ENCODE results near the gene ALKBH5. TPM values are rescaled to one million over a fixed set of nuclear protein-coding genes. Genes with fewer than 3 reads are reported as not detected.
A peak's percentile ranks its signal among the peaks of the same experiment; 100 is the strongest.

Gene ALKBH5
- total RNA-seq, 5 donors from 2014 or later (not counting 1 experiment from before 2014, with no cell fraction given) = 99.0 to 122 (median 103) TPM

DNA sequence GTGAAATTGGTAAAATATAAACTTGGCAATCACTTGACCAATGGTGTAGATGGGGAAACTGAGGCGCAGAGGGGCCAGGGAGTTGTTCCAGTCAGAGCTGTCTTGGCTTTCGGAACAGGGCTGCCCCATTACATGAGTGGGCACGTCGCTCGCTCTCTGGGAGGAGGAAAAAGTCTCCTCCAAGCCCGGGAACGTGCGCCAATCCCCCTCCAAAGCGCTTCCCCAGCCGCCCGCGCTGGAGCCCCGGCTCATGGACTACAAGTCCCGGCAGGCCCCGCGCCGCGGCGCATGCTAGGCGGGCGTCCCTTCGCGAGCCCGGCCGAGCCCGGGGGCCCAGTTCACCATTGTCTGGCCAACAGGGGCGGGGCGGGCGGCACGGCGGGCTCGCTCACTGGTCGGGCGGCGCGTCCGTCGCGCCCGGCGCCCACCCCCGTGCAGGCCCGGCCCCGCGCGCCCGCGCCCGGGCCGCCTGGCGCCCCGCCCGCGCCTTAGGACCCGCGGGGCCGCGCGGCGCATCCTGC, 41.6 kb downstream of the ALKBH5 start, which contains the start of gene LLGL1:
Gene LLGL1, plus strand, starts transcription at position 515 of the 521 bp plus-strand sequence. CDS start 48 bp downstream, outside the sequence.
- Mint-ChIP-seq H3K4me3 (peak within 1 kb of the TSS; percentile 88 to 97 (median 90)), H3K27ac (peak within 1 kb of the TSS; percentile 84 to 90), H3K36me3 (no peaks in the 10 kb centered on the region), H3K4me1 (peaks cover 27 to 31% (median 29%) of the 10 kb centered on the region in 3 donors), H3K9me3 (no peaks in the 10 kb centered on the region), H3K27me3 (no peaks in the 10 kb centered on the region)
- Histone ChIP-seq H3K36me3 (ENCODE audit: control insufficient read depth in 2 of 2, extremely low read depth in 1 of 2, insufficient read depth in 1 of 2, low read length in 1 of 2) (no peaks in the 10 kb centered on the region), H3K4me3 (ENCODE audit: control insufficient read depth in 1 of 2, extremely low read depth in 1 of 2, low read length in 1 of 2) (peak within 1 kb of the TSS; percentile 78 to 83), H3K27ac (ENCODE audit: low read length) (peak within 1 kb of the TSS; percentile 40), H3K9me3 (no peaks in the 10 kb centered on the region), H3K4me1 (ENCODE audit: control insufficient read depth in 1 of 2, extremely low read depth in 1 of 2, insufficient read depth in 2 of 2, low read length in 2 of 2) (peaks cover 6 to 32% of the 10 kb centered on the region in 2 experiments), H3K27me3 (replicated peaks in 1 of 2; ENCODE audit: control insufficient read depth in 2 of 2, extremely low read depth in 1 of 2, insufficient read depth in 2 of 2, low read length in 1 of 2) (no peaks in the 10 kb centered on the region)
- CTCF ChIA-PET = interaction anchor here (0.6 to 0.8 kb wide), 4 partner anchors 21 to 401 kb away, joined by 3 to 5 read pairs (median 3); no protein-coding TSS in a partner anchor
- WGBS (ENCODE audit: insufficient coverage) = under 1% methylated on average over 50 of the region's 60 CpGs
- ATAC-seq (replicated peaks in 1 of 4) (peak; percentile 98 to 99 (median 99)), DNase-seq (peak; percentile 90 to 98 (median 94))
- POLR2A ChIA-PET = no interaction called here

- Histone ChIP-seq H3K27me3 (replicated peaks in 1 of 2; ENCODE audit: control insufficient read depth in 2 of 2, extremely low read depth in 1 of 2, insufficient read depth in 2 of 2, low read length in 1 of 2) (no peaks in the 10 kb centered on the region), H3K36me3 (ENCODE audit: control insufficient read depth in 2 of 2, extremely low read depth in 1 of 2, insufficient read depth in 1 of 2, low read length in 1 of 2) (no peaks in the 10 kb centered on the region), H3K27ac (ENCODE audit: low read length) (peak overlapping the region; percentile 40), H3K9me3 (no peaks in the 10 kb centered on the region), H3K4me1 (ENCODE audit: control insufficient read depth in 1 of 2, extremely low read depth in 1 of 2, insufficient read depth in 2 of 2, low read length in 2 of 2) (peaks cover 6 to 32% of the 10 kb centered on the region in 2 experiments), H3K4me3 (ENCODE audit: control insufficient read depth in 1 of 2, extremely low read depth in 1 of 2, low read length in 1 of 2) (peak overlapping the region; percentile 78 to 83)
- DNase-seq (peak in 2 of 35 experiments; percentile 18 to 27), ATAC-seq (replicated peaks in 1 of 4) (peak; percentile 32 to 39 (median 36))
- Mint-ChIP-seq H3K27ac (peak overlapping the region; percentile 84 to 90), H3K27me3 (no peaks in the 10 kb centered on the region), H3K36me3 (no peaks in the 10 kb centered on the region), H3K9me3 (no peaks in the 10 kb centered on the region), H3K4me3 (peak overlapping the region; percentile 88 to 97 (median 90)), H3K4me1 (peaks cover 27 to 31% (median 29%) of the 10 kb centered on the region in 3 donors)
- POLR2A ChIA-PET = no interaction called here
- CTCF ChIA-PET = interaction anchor here (0.6 to 0.8 kb wide), 4 partner anchors 21 to 400 kb away, joined by 3 to 5 read pairs (median 3); no protein-coding TSS in a partner anchor
- whole genome bisulfite sequencing (ENCODE audit: insufficient coverage) = 0% methylated on average over 44 of the region's 57 CpGs
Measured at GRCh38 chr17:18225642-18226283, 42.1 kb downstream of the ALKBH5 start.

- Mint-ChIP-seq H3K27ac (peak overlapping the region; percentile 84 to 90), H3K36me3 (no peaks in the 10 kb centered on the region), H3K4me1 (peaks cover 27 to 31% (median 29%) of the 10 kb centered on the region in 3 donors), H3K27me3 (no peaks in the 10 kb centered on the region), H3K9me3 (no peaks in the 10 kb centered on the region), H3K4me3 (peak overlapping the region; percentile 88 to 97 (median 90))
- H3K4me1 ChIP-seq (ENCODE audit: control insufficient read depth in 1 of 2, extremely low read depth in 1 of 2, insufficient read depth in 2 of 2, low read length in 2 of 2) = peaks cover 6 to 32% of the 10 kb centered on the region in 2 experiments
- WGBS (ENCODE audit: insufficient coverage) = 59% methylated on average over 4 of the region's 16 CpGs
- POLR2A ChIA-PET = no interaction called here
- ATAC-seq (replicated peaks in 1 of 4) (no peak), DNase-seq (peak in 3 of 35 experiments; percentile 10 to 31 (median 13))
- H3K27ac ChIP-seq (ENCODE audit: low read length) = peak overlapping the region; percentile 40
- H3K27me3 ChIP-seq (replicated peaks in 1 of 2; ENCODE audit: control insufficient read depth in 2 of 2, extremely low read depth in 1 of 2, insufficient read depth in 2 of 2, low read length in 1 of 2) = no peaks in the 10 kb centered on the region
- H3K36me3 ChIP-seq (ENCODE audit: control insufficient read depth in 2 of 2, extremely low read depth in 1 of 2, insufficient read depth in 1 of 2, low read length in 1 of 2) = no peaks in the 10 kb centered on the region
- H3K4me3 ChIP-seq (ENCODE audit: control insufficient read depth in 1 of 2, extremely low read depth in 1 of 2, low read length in 1 of 2) = peak overlapping the region; percentile 78 to 83
- CTCF ChIA-PET = no interaction called here
- no peaks in the 10 kb centered on the region for H3K9me3 ChIP-seq
Measured at GRCh38 chr17:18226284-18226945, 42.8 kb downstream of the ALKBH5 start.

GRCh38 chr17:18227635-18228034, 44.0 kb downstream of the ALKBH5 start:
- Mint-ChIP-seq H3K9me3 (no peaks in the 10 kb centered on the region), H3K27ac (no peak overlapping the region), H3K27me3 (no peaks in the 10 kb centered on the region), H3K4me3 (peak overlapping the region in 2 of 3 donors; percentile 28 to 30), H3K4me1 (peaks cover 27 to 31% (median 29%) of the 10 kb centered on the region in 3 donors), H3K36me3 (no peaks in the 10 kb centered on the region)
- WGBS (ENCODE audit: insufficient coverage) = 98% methylated on average over 4 of the region's 5 CpGs
- Histone ChIP-seq H3K27ac (ENCODE audit: low read length) (no peak overlapping the region), H3K4me1 (ENCODE audit: control insufficient read depth in 1 of 2, extremely low read depth in 1 of 2, insufficient read depth in 2 of 2, low read length in 2 of 2) (peaks cover 6 to 32% of the 10 kb centered on the region in 2 experiments), H3K9me3 (no peaks in the 10 kb centered on the region), H3K27me3 (replicated peaks in 1 of 2; ENCODE audit: control insufficient read depth in 2 of 2, extremely low read depth in 1 of 2, insufficient read depth in 2 of 2, low read length in 1 of 2) (no peaks in the 10 kb centered on the region), H3K4me3 (ENCODE audit: control insufficient read depth in 1 of 2, extremely low read depth in 1 of 2, low read length in 1 of 2) (no peak overlapping the region), H3K36me3 (ENCODE audit: control insufficient read depth in 2 of 2, extremely low read depth in 1 of 2, insufficient read depth in 1 of 2, low read length in 1 of 2) (peaks cover 2 to 4% of the 10 kb centered on the region in 2 donors)
- DNase-seq (no peak), ATAC-seq (replicated peaks in 1 of 4) (no peak)
- ChIA-PET POLR2A (interaction anchor here in 1 of 2 donors (0.6 kb wide), 1 partner anchor 885 kb away, joined by 3 read pairs; no protein-coding TSS in a partner anchor), CTCF (no interaction called here)

GRCh38 chr17:18228176-18228682, 44.6 kb downstream of the ALKBH5 start:
- H3K4me1 ChIP-seq (ENCODE audit: control insufficient read depth in 1 of 2, extremely low read depth in 1 of 2, insufficient read depth in 2 of 2, low read length in 2 of 2) = peaks cover 6 to 32% of the 10 kb centered on the region in 2 experiments
- no peak overlapping the region for H3K4me3 ChIP-seq (ENCODE audit: control insufficient read depth in 1 of 2, extremely low read depth in 1 of 2, low read length in 1 of 2)
- no peaks in the 10 kb centered on the region for H3K36me3 Mint-ChIP-seq
- ChIA-PET CTCF (no interaction called here), POLR2A (no interaction called here)
- H3K9me3 Mint-ChIP-seq = no peaks in the 10 kb centered on the region
- no peak overlapping the region for H3K27ac ChIP-seq (ENCODE audit: low read length)
- peaks cover 27 to 31% (median 29%) of the 10 kb centered on the region in 3 donors for H3K4me1 Mint-ChIP-seq
- 95% methylated on average over 10 of the region's 10 CpGs for WGBS (ENCODE audit: insufficient coverage)
- ATAC-seq (replicated peaks in 1 of 4) (no peak), DNase-seq (no peak)
- peaks cover 7 to 8% of the 10 kb centered on the region in 2 donors for H3K36me3 ChIP-seq (ENCODE audit: control insufficient read depth in 2 of 2, extremely low read depth in 1 of 2, insufficient read depth in 1 of 2, low read length in 1 of 2)
- H3K9me3 ChIP-seq = no peaks in the 10 kb centered on the region
- no peaks in the 10 kb centered on the region for H3K27me3 Mint-ChIP-seq
- H3K27ac Mint-ChIP-seq = no peak overlapping the region
- peak overlapping the region in 1 of 3 donors; percentile 30 for H3K4me3 Mint-ChIP-seq
- H3K27me3 ChIP-seq (replicated peaks in 1 of 2; ENCODE audit: control insufficient read depth in 2 of 2, extremely low read depth in 1 of 2, insufficient read depth in 2 of 2, low read length in 1 of 2) = no peaks in the 10 kb centered on the region

GRCh38 chr17:18229254-18229653, 45.6 kb downstream of the ALKBH5 start:
- WGBS (ENCODE audit: insufficient coverage) = 100% methylated on average over 3 of the region's 4 CpGs
- ATAC-seq (replicated peaks in 1 of 4) (no peak), DNase-seq (no peak)
- Mint-ChIP-seq H3K9me3 (no peaks in the 10 kb centered on the region), H3K27ac (no peak overlapping the region), H3K4me3 (no peak overlapping the region), H3K36me3 (no peaks in the 10 kb centered on the region), H3K27me3 (no peaks in the 10 kb centered on the region), H3K4me1 (peaks cover 27 to 31% (median 29%) of the 10 kb centered on the region in 3 donors)
- H3K4me1 ChIP-seq (ENCODE audit: control insufficient read depth in 1 of 2, extremely low read depth in 1 of 2, insufficient read depth in 2 of 2, low read length in 2 of 2) = peaks cover 6 to 32% of the 10 kb centered on the region in 2 experiments
- H3K27ac ChIP-seq (ENCODE audit: low read length) = no peak overlapping the region
- H3K27me3 ChIP-seq (replicated peaks in 1 of 2; ENCODE audit: control insufficient read depth in 2 of 2, extremely low read depth in 1 of 2, insufficient read depth in 2 of 2, low read length in 1 of 2) = no peaks in the 10 kb centered on the region
- POLR2A ChIA-PET = interaction anchor here in 1 of 2 donors (0.6 kb wide), 1 partner anchor 139 kb away, joined by 9 read pairs; no protein-coding TSS in a partner anchor
- H3K9me3 ChIP-seq = no peaks in the 10 kb centered on the region
- CTCF ChIA-PET = no interaction called here
- H3K36me3 ChIP-seq (ENCODE audit: control insufficient read depth in 2 of 2, extremely low read depth in 1 of 2, insufficient read depth in 1 of 2, low read length in 1 of 2) = peaks cover 8 to 15% of the 10 kb centered on the region in 2 donors
- no peak overlapping the region for H3K4me3 ChIP-seq (ENCODE audit: control insufficient read depth in 1 of 2, extremely low read depth in 1 of 2, low read length in 1 of 2)

Measured in T-cell (primary cell).